OCI-LY3 (cell line): ENCODE results near the gene SHISA6.

Source experiments
- H2AFZ ChIP-seq: fragments of 200-600, 300-600 bp; shearing (Covaris generic); 2 replicates; pipeline ENCODE4 v1.6.0; 2014; ENCODE audit warnings: antibody characterized with exemption, low read depth, low read length
- H3K27ac ChIP-seq: fragments of 200-600, 300-600 bp; sonication (generic); 2 replicates; pipeline ENCODE4 v1.5.1; 2014; ENCODE audit warnings: mild to moderate bottlenecking, low read length, moderate library complexity, mixed read lengths
- H3K27me3 ChIP-seq: fragments of 200-600, 300-600 bp; sonication (generic); 2 replicates; pipeline ENCODE4 v1.6.1; 2014; ENCODE audit warnings: low read depth, low read length, mixed read lengths
- H3K36me3 ChIP-seq: fragments of 200-600, 300-600 bp; sonication (generic); replicated peaks from 2 replicates; pipeline ENCODE3; 2014; ENCODE audit warnings: low read depth, low read length, mixed read lengths
- H3K4me1 ChIP-seq: fragments of 300-600, 200-600 bp; sonication (generic); 2 replicates; pipeline ENCODE4 v1.6.1; 2014; ENCODE audit warnings: low read length, mixed read lengths
- H3K4me2 ChIP-seq: fragments of 200-600, 300-600 bp; sonication (generic); 2 replicates; pipeline ENCODE4 v1.6.1; 2014; ENCODE audit warnings: low read length, mixed read lengths
- H3K4me3 ChIP-seq: fragments of 300-600, 200-600 bp; sonication (generic); 2 replicates; pipeline ENCODE4 v1.5.1; 2014; ENCODE audit warnings: antibody characterized with exemption, mild to moderate bottlenecking, low read length, moderate library complexity
- H3K79me2 ChIP-seq: fragments of 300-600, 200-600 bp; shearing (Covaris generic); 2 replicates; pipeline ENCODE4 v1.6.1; 2014; ENCODE audit warnings: mild to moderate bottlenecking, low read length, mixed read lengths
- H3K9ac ChIP-seq: fragments of 300-600, 200-600 bp; shearing (Covaris generic); 2 replicates; pipeline ENCODE4 v1.6.0; 2014; ENCODE audit warnings: mild to moderate bottlenecking, low read length, moderate library complexity
- H3K9me3 ChIP-seq: fragments of 200-600, 300-600 bp; shearing (Covaris generic); 2 replicates; pipeline ENCODE4 v1.6.1; 2014; ENCODE audit warnings: low read length, mixed read lengths; ENCODE audit not compliant: insufficient read depth
- H4K20me1 ChIP-seq: fragments of 200-600, 300-600 bp; sonication (generic); 2 replicates; pipeline ENCODE4 v1.6.1; 2016; ENCODE audit warnings: low read length, mixed read lengths; ENCODE audit not compliant: insufficient read depth
- CTCF ChIP-seq: fragments of 200-600, 300-600 bp; sonication (generic); IDR thresholded peaks from 2 replicates; pipeline ENCODE4 v1.5.1; 2014; ENCODE audit warnings: antibody characterized with exemption, low read length, low read depth
- EZH2phosphoT487 ChIP-seq: fragments of 200-600 bp; shearing (Covaris generic); IDR thresholded peaks from 2 replicates; pipeline ENCODE4 v1.6.1; 2018; ENCODE audit warnings: antibody characterized with exemption, mixed run types, low read depth

The SHISA6 gene

DNA sequence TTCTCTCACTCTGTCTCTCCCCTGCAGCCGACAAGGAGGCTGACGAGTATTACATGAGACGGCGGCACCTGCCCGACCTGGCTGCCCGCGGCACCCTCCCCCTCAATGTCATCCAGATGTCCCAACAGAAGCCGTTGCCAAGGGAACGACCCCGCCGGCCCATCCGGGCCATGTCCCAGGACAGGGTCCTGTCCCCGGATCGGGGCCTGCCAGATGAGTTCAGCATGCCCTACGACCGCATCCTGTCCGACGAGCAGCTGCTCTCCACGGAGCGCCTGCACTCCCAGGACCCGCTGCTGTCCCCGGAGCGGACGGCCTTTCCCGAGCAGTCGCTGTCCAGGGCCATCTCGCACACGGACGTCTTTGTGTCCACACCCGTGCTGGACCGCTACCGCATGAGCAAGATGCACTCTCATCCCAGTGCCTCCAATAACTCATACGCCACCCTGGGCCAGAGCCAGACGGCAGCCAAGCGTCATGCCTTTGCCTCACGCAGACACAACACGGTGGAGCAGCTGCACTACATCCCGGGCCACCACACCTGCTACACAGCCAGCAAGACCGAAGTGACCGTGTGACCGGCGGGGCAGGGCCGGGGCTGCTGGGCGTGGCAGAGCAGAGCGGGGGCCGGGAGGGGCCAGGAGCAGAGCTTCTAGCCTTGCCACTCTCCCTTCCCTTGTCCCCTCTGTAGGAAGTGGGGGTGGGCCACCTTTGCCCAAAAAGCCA, 316.9 kb downstream of the SHISA6 start:
- Histone ChIP-seq H4K20me1 (no peaks in the 10 kb centered on the region), H3K27ac (no peak overlapping the region), H3K4me3 (no peak overlapping the region), H3K4me2 (no peak overlapping the region), H3K27me3 (no peaks in the 10 kb centered on the region), H3K36me3 (no peaks in the 10 kb centered on the region), H3K4me1 (no peaks in the 10 kb centered on the region), H2AFZ (no peak overlapping the region), H3K9ac (no peak overlapping the region), H3K79me2 (no peaks in the 10 kb centered on the region), H3K9me3 (no peaks in the 10 kb centered on the region)
- no peak for TF ChIP-seq CTCF
- no peak for TF ChIP-seq EZH2phosphoT487

GRCh38 chr17:11558681-11559234, 317.7 kb downstream of the SHISA6 start:
- H3K9ac ChIP-seq = no peak overlapping the region
- H3K27ac ChIP-seq = no peak overlapping the region
- H4K20me1 ChIP-seq = no peaks in the 10 kb centered on the region
- H3K9me3 ChIP-seq = no peaks in the 10 kb centered on the region
- TF ChIP-seq CTCF (no peak), EZH2phosphoT487 (no peak)
- no peak overlapping the region for H3K4me2 ChIP-seq
- H3K36me3 ChIP-seq = no peaks in the 10 kb centered on the region
- H3K27me3 ChIP-seq = no peaks in the 10 kb centered on the region
- no peak overlapping the region for H2AFZ ChIP-seq
- H3K4me3 ChIP-seq = no peak overlapping the region
- H3K4me1 ChIP-seq = no peaks in the 10 kb centered on the region
- H3K79me2 ChIP-seq = no peaks in the 10 kb centered on the region

DNA sequence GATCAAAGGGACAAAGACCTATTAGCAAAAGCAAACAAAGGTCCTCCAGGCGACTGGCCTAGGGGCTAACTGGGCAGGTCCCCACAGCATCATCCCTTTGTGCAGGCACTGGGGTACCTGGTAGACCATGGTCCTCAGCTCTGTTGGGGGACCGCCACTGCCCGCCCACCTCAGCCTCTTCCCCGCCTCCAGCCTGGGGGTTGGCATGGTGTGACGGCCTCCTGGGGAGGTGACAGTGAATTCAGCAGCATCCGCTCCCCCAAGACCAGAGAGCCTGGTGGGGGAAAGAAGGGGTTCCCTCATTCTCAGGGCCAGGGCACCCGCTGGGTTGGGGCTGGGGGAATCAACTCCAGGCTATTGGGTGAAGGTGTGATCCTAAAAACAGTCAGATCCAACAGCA, 318.6 kb downstream of the SHISA6 start:
- no peaks in the 10 kb centered on the region for H3K36me3 ChIP-seq
- TF ChIP-seq CTCF (no peak), EZH2phosphoT487 (no peak)
- no peaks in the 10 kb centered on the region for H3K4me1 ChIP-seq
- no peaks in the 10 kb centered on the region for H3K27me3 ChIP-seq
- H2AFZ ChIP-seq = no peak overlapping the region
- H4K20me1 ChIP-seq = no peaks in the 10 kb centered on the region
- H3K27ac ChIP-seq = no peak overlapping the region
- H3K9ac ChIP-seq = no peak overlapping the region
- no peak overlapping the region for H3K4me3 ChIP-seq
- H3K4me2 ChIP-seq = no peak overlapping the region
- H3K9me3 ChIP-seq = no peaks in the 10 kb centered on the region
- H3K79me2 ChIP-seq = no peaks in the 10 kb centered on the region

GRCh38 chr17:11561281-11561680, 320.3 kb downstream of the SHISA6 start:
- H3K79me2 ChIP-seq = no peaks in the 10 kb centered on the region
- no peaks in the 10 kb centered on the region for H3K36me3 ChIP-seq
- no peak overlapping the region for H3K9ac ChIP-seq
- H4K20me1 ChIP-seq = no peaks in the 10 kb centered on the region
- H2AFZ ChIP-seq = no peak overlapping the region
- H3K27ac ChIP-seq = no peak overlapping the region
- H3K4me3 ChIP-seq = no peak overlapping the region
- no peak for TF ChIP-seq CTCF
- no peak for TF ChIP-seq EZH2phosphoT487
- no peaks in the 10 kb centered on the region for H3K9me3 ChIP-seq
- no peak overlapping the region for H3K4me2 ChIP-seq
- no peaks in the 10 kb centered on the region for H3K27me3 ChIP-seq
- no peaks in the 10 kb centered on the region for H3K4me1 ChIP-seq
